HL-60/S4 treated with phorbol 12-myristate 13-acetate at 8.2 ng/mL for 4 days and 3 days (cell line): ENCODE results near the gene CCDC97.
"Not testable (repeated sequence)": the region's sequence is repeated elsewhere in the genome, so short reads cannot be mapped to it uniquely, and the experiment has no call there.

ENCODE experiments used
- in situ Hi-C: fragments of 300-500 bp; cut with MboI; formaldehyde crosslinking; loops from 2 replicates; pipeline ENCODE4 v1.15.0; 2022; ENCODE audit warnings: low sequenced_read_pairs

The CCDC97 gene

DNA sequence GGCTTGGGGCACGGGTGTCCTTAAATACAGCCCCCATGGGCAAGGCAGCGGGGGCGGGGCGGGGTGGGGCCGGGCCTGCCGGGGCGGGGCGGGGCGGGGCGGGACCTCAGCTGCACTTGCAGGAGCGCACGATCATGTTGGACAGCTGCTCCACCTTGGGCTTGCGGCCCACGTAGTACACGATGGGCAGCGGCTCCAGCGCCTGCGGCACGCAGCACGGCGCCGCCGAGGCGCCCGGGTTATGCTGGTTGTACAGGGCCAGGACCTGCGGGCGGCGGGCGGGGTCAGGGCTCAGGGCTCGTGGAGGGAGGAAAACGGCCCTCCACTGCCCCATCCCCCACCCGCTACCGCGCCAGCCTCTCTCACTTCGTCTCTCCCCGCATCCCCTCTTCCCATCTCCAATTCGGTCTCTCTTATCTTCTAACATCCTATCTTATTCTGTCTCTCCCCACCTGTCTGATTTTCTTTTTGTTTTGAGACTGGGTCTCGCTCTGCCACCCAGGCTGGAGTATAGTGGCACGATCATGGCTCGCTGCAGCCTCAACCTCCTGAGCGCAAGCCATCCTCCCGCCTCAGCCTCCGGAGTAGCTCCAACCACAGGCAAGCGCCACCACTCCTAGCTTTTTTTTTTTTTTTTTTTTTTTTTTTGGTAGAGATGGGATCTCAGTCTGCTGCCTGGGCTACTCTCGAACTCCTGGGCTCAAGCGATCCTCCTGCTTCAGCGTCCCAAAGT is 21.1 kb downstream of the CCDC97 start:
- in situ Hi-C loops = no loop called here

DNA sequence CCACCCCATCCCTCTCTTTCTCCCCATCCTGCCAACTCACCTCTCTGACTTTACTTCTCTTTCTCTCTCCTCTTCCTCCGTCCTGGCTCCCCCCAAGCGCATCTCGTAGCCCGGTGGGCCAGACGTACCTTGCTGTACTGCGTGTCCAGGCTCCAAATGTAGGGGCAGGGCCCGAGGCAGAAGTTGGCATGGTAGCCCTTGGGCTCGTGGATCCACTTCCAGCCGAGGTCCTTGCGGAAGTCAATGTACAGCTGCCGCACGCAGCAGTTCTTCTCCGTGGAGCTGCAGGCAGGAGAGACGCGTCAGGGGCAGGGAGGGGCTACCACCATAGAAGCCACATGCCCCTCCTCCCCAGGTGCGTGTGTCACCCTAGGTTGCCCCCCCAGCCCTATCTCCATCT is 22.0 kb downstream of the CCDC97 start:
- in situ Hi-C loops = no loop called here

DNA sequence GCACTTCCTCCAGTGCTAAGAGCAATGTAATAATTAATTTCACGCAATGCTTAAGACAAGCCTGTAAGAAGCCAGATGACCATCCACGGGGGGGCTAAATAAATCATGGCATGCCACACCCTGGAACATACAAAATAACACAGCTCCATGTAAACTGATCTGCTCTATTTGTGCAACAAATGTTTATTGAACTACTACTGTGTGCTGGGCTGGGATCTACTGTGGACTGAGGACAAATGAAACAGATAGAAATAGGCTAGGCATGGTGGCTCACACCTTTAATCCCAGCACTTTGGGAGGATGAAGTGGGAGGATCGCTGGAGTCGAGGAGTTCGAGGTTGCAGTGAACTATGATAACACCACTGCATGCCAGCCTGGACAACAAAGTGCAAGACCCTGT is 22.5 kb downstream of the CCDC97 start:
- in situ Hi-C loops = no loop called here

DNA sequence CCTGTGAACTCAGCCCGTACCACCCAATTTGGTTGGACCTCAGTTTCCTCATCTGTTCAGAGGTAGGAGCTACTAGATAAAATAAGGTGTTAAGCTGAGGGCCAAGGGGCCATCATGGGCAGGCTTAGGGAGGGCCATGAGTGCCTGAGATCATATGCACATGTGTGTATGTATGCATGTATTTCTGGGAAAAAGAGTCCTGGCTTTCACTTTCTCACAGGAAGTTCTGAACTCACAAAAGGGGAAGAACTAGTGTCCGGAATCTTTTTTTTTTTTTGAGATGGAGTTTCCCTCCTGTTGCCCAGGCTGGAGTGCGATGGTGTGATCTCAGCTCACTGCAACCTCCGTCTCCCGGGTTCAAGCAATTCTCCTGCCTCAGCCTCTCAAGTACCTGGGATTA is 24.8 kb downstream of the CCDC97 start:
- in situ Hi-C loops = no loop called here

DNA sequence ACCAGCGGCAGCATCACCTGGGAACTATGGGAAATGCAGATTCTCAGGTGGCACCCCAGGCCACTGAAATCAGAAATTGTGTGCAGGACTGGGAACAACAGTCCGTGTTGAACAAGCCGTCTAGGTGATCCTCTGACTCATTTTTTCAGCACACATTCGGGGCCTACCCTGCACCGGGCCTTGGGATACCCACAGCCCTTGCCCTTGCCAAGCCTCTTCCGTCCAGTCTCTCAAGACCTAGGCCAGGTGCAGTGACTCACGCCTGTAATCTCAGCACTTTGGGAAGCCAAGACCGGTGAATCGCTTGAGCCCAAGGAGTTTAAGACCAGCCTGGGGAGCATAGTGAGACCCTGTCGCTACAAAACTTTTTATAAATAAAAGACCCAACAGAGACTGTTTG is 25.5 kb downstream of the CCDC97 start:
- in situ Hi-C loops = no loop called here

DNA sequence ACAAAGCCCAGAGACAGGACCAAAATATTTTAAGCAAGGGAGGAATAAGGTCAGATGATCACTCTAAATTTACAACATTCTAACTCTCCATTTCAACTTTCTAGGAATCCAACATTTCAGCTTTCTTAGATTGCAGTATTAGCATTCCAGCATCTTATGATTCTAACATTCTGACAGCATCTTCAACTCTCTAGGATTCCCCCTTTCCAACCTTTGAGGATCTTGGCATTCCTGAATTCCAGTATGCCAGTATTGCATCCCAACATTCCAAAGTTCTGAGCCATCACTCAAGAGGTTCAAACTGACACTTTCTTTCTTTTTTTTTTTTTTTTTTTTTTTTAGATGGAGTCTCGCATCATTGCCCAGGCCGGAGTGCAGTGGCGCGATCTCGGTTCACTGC is 30.0 kb downstream of the CCDC97 start:
- in situ Hi-C loops = no loop called here

DNA sequence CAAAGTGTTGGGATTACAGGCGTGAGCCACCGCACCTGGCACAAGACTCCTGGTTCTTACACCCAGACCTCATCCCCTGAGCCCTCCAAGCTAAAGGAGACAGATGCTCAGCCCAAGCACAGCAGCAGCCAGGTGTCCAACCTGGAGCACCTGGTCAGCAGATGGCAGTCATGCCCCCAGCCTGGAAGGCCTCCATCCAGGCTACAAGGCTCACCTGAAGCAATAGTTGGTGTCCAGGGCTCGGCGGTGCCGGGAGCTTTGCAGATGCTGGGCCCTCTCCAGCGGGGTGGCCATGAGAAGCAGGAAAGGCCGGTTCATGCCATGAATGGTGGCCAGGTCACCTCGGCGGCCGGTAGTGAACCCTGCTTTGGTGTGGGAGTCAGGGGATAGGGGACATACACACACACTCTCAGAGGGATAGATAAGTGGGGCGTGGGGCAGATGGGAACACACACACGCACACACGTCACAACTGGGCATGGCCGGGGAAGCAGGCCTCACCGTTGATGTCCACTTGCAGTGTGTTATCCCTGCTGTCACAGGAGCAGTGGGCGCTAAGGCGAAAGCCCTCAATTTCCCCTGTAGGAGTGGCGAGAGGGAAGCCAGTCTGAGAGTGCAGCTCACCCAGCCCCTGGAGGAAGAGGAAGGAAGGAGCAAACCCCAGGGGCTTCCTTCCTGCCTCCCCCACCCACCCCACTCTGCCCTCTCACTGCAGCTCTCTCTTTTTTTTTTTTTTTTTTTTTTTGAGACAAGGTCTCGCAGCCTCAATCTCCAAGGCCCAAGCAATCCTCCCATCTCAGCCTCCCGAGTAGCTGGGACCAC is 31.9 kb downstream of the CCDC97 start:
- in situ Hi-C loops = no loop called here

DNA sequence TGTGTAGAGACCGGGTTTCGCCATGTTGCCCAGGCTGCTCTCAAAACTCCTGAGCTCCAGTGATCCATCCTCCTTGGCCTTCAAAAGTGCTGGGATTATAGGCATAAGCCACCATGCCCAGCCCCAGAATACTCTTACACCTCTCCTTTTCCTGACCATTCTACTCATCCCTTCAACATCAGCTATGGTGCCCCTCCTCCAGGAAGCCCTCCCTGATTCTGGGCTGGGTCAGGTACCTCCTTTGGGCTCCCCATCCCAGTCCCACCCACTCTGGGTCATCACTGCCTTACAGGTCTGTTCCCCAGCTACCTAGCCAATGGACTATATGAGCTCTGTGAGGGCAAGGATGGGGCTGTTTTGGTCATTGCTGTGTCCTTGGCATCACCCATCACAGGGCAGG is 34.2 kb downstream of the CCDC97 start:
- in situ Hi-C loops = no loop called here

DNA sequence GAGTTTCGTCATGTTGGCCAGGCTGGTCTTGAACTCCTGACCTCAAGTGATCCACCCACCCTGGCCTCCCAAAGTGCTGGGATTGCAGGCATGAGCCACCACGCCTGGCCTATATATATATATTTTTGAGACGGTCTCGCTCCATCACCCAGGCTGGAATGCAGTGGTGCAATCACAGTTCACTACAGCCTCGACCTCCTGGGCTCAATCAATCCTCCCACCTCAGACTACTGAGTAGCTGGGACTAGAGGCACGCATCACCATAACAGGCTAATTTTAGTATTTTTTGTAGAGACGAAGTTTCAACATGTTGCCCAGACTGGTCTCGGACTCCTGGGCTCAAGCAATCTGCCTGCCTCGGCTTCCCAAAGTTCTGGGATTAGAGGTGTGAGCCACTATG is 36.9 kb downstream of the CCDC97 start:
- in situ Hi-C loops = not testable (repeated sequence)

DNA sequence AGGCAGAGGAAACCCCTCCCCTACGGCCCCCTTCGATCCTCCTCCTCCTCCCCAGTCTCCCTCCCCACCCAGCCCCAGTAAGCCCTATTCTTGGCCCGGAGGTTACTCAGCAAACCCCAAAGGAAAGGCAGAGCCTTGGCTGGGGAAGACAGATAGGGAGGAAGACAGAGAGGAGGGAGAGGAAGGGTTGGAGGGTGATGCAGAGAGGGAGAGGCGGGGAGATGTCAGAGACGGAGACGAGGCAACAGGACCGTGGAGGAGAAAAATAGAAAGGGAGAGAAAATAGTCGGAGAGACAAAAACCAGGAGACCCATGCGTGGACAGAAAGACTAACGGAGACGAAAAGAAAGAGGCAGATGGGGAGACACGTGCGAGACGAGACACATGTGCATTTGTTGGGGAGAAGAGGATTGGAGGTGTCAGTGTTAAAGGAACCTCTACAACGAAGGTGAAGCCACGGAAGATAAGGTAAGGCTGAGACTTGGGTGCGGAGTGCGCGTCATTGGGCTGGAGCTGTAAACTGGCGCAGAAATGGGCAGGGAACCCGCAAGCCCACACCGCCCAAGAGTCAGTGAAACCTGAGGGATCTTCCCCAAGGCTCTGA is 40.9 kb downstream of the CCDC97 start:
- in situ Hi-C loops = no loop called here

DNA sequence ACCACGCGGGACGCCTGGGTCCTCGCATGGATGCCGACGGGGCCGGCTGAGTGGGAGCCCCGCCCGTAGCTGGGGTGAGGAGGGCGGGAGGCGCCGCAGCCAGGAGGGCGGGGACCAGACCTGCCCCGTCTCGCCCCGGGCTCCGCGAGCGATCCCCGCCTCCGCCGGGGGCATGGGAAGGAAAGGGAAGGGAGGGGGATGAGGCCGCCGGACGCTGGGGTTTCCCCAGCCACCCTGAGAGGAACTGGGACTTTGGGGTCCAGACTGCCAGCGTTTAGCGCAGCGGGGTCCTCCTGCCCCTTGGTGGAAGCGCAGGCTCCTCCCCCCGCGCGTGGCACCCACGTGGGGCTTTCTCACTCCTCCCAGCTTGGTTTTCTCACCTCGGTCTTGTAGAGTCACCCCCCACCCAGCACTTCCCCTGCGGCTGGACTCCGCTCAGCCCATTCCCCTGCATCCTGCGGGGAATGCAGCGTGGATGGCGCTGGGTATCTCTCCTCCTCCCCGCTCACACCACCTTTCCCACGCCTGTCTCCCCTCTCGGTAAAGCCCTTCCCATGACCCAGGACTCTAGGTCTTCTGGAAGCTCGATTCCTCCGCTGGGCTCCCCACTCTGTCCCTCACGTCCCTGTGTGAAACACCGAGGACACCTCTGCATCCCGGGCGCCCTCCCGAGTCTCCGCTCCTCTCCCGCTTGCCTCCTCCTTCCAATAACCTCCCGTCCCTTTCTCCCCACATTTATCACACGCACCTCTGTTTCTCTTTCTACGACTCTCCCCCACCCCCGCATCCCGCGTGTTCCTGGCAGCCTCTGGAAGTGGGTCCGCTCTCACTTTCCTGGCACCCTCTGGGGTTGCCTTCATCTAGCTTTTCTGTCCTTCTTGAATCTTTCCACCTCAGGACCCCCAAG is 41.6 kb downstream of the CCDC97 start:
- in situ Hi-C loops = no loop called here

DNA sequence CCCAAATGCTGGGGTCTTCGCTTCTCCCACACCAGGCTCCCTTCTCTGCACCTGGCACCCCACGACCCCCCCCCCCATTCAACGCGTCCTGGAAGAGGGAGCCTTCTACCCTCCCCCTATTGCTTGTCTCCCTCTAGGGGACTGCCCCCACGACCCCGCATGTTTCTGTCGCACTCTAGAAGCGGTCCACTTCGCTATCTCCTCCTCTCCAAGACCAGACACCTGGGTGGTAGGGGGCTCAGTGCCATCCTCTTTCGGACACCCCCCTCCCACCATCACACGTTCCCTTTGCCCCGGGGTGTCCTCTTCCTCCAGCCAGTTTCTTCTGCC is 42.3 kb downstream of the CCDC97 start:
- in situ Hi-C loops = no loop called here

DNA sequence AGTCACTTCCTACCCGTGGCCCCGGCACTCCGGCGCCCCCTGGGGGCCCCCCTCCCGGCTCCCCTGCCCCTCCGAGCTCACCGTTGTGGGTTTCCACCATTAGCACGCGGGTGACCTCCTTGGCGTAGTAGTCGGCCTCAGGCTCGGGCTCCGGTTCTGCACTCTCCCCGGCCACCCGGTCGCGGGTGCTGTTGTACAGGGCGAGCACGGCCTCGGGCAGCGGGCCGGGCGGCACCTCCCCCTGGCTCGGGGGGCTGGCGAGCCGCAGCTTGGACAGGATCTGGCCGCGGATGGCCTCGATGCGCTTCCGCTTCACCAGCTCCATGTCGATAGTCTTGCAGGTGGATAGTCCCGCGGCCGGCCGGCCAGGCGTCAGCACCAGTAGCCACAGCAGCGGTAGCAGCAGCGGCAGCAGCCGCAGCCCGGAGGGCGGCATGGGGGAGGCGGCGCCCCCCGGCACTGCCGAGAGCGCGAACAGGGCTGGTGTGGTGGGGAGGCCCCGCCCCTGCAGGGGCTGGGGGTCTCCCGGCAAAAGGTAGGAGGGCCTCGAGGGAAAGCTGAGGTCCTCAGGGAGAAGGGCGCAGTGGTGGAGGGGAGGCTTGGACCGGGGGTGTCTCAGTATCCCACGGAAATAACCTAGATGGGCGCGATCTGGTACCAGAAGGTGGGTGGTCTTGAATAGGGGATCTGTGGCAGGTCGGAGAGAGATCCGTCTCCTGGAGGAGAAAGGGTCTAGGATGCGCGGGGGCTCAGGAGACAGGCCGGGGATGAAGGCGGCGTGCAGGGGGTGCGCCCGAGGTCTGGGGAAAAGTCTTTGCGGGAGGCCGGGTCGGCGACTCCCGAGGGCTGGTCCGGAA is 42.9 kb downstream of the CCDC97 start:
- in situ Hi-C loops = no loop called here

DNA sequence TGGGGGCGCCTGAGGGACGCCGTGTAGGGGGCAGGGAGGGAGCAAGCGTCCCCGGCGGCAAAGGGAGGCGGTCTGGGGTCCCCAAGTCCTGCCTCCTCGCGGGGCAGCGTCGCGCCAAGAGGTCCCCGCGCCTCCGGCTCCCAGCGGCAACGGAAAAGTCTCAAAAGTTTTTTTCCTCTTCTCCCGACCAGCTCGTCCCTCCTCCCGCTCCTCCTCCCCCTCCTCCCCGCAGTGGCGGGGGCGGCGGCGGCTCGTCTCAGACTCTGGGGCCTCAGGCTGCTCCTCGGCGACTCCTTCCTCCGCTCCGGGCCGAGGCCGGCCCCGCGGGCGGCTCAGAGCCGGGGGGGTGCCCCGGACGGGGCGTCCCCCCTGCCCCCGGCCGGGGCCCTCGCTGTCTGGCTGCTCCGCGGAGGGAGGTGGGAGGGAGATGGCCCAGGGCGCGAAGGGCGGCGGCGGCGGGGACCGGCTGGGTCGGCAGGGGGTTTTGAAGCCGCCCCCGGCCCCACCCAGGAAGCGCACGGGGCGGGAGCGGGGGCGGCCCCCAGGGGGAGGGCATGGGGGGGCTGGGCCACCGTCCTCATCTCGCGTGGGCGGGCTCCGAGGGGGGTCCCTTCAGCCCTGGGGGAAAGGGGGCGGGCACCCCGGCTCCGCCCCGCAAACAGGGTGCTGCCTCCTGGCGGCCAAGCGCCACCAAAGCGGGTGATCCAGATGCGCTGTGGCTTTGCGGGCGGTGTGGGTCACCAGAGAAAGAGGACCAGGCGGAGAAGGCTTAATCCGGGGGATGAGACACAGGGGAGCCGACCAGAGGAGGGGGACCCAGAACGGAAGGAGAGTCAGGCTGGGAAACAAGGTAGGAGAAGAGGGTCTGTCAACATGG is 43.7 kb downstream of the CCDC97 start, which contains the start of gene TGFB1:
Gene TGFB1, minus strand, starts transcription at position 457 of the 877 bp plus-strand sequence. CDS start 878 bp downstream, outside the sequence.
- in situ Hi-C loops = no loop called here

DNA sequence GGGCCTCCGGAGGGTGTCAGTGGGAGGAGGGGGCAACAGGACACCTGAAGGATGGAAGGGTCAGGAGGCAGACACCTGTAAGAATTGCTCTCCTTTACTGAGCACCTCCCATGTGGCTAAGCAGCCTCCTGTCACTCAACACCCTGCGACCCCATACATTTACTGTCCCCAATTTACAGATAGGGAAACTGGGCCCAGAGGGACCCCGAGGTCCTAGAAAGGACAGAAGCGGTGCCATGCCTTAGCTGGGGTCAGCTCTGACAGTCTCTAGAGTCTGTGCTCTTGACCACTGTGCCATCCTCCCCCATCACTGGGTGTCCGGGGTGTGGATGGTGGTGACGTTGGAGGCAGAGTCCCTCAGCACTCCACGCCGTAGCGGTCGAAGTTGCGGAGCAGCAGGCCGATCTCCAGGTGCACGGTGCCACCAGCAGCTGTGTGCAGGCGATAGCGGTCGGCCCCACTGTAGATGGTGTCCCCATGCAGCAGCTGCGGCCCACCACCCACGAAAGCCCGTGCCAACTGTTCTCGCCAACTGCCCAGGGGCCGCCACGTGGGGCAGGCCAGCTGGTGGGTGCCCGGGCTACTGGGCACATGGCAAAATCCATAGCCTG is 44.5 kb downstream of the CCDC97 start:
- in situ Hi-C loops = no loop called here

DNA sequence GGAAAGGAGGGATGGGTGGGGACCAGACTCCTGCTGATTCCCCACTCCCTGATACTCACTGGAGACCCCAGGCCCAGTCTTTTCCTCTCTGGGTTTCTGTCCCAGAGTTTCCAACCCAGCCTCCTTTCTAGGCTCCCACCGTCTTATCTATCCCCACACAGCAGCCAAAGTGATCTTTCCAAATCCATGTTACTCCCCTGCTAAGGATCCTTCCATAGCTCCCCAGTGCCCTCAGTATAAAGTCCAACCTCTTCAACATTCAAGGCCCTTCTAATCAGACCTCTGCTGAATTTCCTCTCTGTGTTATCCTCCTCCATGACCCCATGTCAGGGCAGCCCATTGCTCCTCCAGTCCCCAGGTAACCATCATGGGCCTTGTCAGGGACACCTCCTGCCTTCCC is 45.1 kb downstream of the CCDC97 start:
- in situ Hi-C loops = no loop called here

DNA sequence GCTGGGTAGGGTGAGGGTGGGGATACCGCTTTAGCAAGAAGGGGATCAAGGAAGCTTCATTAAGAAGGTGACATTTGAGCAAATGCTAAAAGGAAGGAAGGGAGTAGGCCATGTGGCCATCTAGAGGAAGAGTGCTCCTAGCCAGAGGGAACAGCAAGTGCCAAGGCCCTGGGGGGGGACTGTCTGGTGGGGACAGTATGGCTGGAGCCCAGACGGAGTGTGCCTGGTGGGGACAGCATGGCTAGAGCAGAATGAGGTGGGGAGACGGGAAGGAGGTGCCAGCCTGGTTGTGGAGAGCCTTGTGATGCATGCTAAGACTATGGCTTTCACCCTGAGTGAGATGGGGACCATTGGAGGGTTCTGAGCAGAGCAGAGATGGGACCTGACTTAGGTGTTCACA is 45.8 kb downstream of the CCDC97 start:
- in situ Hi-C loops = no loop called here

DNA sequence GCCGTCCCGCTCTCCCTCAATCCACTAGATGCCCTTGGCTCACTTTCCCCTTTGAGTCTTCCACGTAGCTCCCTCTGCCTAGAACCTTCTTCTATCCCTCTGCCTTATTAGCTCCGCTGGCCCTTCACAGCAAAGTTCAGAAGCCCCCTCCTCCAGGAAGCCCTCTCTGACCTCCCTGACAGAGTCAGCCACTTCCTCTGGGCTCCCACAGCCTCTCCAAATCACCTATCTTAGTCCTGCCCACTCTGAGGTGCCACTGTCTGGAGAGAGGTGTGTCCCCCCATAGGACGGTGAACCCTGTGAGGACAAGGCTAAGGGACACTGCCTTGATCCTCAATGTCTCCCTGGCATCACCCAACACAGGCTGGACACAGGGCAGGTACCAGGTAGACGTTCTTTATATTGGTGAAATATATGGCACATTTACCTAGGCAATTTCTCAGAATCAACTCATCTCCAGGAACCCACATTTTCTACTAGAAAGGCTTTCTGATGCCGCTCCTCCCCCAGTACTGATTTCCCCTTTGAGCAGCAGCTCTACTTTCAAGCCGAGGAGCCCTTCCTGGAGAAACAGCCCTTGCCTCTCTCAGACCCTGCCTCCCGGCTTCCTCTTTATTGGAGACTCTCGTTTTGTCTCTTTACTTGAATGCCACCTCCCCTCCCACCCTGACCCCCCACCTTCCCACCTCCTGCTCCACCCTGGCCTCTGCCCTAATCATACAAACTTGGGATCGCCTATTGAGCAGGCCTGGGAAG is 47.2 kb downstream of the CCDC97 start:
- in situ Hi-C loops = no loop called here
